HPDE6-E6E7 (cell line): Measurements from ENCODE around the gene CYTIP.

ENCODE experiments used
- DNase-seq: peaks from one replicate; pipeline ENCODE4 v3.0.0; 2011; ENCODE audit warnings: missing footprints; ENCODE audit errors: extremely low spot score

Gene CYTIP

GRCh38 chr2:157443795-157444640, at the start of gene CYTIP:
Gene CYTIP (minus strand): TSS chr2:157444089. CDS start chr2:157444020, 69 bp downstream.
- DNase-seq, result no peak

- DNase-seq, result peak; percentile 59
Measured at GRCh38 chr2:157492189-157492773, 48.4 kb upstream of the CYTIP start.

GRCh38 chr2:157489983-157490382, 46.1 kb upstream of the CYTIP start:
- no peak for DNase-seq

GRCh38 chr2:157488877-157489276, 45.0 kb upstream of the CYTIP start:
- DNase-seq, result no peak

GRCh38 chr2:157487747-157488146, 43.9 kb upstream of the CYTIP start:
- no peak for DNase-seq

- no peak for DNase-seq
Measured at GRCh38 chr2:157487271-157487610, 43.4 kb upstream of the CYTIP start.

GRCh38 chr2:157486596-157487270, 42.8 kb upstream of the CYTIP start:
- no peak for DNase-seq

- no peak for DNase-seq
Measured at GRCh38 chr2:157480182-157480961, 36.5 kb upstream of the CYTIP start.

GRCh38 chr2:157479081-157480027, 35.5 kb upstream of the CYTIP start:
- no peak for DNase-seq

GRCh38 chr2:157477919-157478318, 34.0 kb upstream of the CYTIP start:
- no peak for DNase-seq

GRCh38 chr2:157476953-157477709, 33.2 kb upstream of the CYTIP start:
- DNase-seq, result peak; percentile 12

GRCh38 chr2:157475722-157476390, 32.0 kb upstream of the CYTIP start:
- DNase-seq, result no peak

- no peak for DNase-seq
Measured at GRCh38 chr2:157473581-157473980, 29.7 kb upstream of the CYTIP start.

- no peak for DNase-seq
Measured at GRCh38 chr2:157471078-157471477, 27.2 kb upstream of the CYTIP start.

- no peak for DNase-seq
Measured at GRCh38 chr2:157470321-157470720, 26.4 kb upstream of the CYTIP start.

- DNase-seq, result no peak
Measured at GRCh38 chr2:157469726-157470125, 25.8 kb upstream of the CYTIP start.

GRCh38 chr2:157468931-157469708, 25.2 kb upstream of the CYTIP start:
- peak; percentile 35 for DNase-seq

- DNase-seq, result no peak
Measured at GRCh38 chr2:157466764-157467163, 22.9 kb upstream of the CYTIP start.

- no peak for DNase-seq
Measured at GRCh38 chr2:157465554-157465953, 21.7 kb upstream of the CYTIP start.
